GM21576 (cell line): ENCODE data around the gene DIRAS2.
"Not testable (repeated sequence)": the region's sequence is repeated elsewhere in the genome, so short reads cannot be mapped to it uniquely, and the experiment has no call there.

ENCODE experiments used
- ATAC-seq: cut with Tn5 transposase; IDR thresholded peaks from one replicate; pipeline ENCODE4 v1.9.1; 2021; ENCODE audit warnings: mild to moderate bottlenecking, moderate library complexity; ENCODE audit not compliant: unreplicated experiment

Gene DIRAS2, protein sequence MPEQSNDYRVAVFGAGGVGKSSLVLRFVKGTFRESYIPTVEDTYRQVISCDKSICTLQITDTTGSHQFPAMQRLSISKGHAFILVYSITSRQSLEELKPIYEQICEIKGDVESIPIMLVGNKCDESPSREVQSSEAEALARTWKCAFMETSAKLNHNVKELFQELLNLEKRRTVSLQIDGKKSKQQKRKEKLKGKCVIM

GRCh38 chr9:90642570-90643539, at the start of gene DIRAS2:
Gene DIRAS2, minus strand, starts transcription at chr9:90642824. Its CDS starts 28,997 bp downstream, at chr9:90613827.
- no peak for ATAC-seq

DNA sequence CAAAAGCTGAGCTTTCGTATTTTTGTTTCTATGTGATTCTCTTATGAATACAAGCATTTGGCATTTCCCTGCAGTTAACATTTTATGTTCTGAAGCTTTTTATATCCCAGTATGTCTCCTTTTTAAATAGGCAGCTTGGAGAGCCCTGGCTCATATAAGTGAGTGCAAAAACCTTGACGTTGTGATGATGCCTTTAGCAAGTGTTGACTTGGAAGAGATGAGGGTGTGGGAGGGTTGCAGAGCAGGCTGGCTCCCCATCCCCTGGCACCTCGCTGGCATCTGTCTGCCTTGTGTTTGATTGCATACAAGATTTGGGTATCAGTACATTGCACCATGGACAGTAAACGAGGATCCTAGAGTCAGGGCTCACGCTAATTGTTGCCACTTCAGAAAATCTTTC, 42.1 kb upstream of the DIRAS2 start:
- ATAC-seq, result no peak

GRCh38 chr9:90684106-90684505, 41.5 kb upstream of the DIRAS2 start:
- ATAC-seq, result no peak

DNA sequence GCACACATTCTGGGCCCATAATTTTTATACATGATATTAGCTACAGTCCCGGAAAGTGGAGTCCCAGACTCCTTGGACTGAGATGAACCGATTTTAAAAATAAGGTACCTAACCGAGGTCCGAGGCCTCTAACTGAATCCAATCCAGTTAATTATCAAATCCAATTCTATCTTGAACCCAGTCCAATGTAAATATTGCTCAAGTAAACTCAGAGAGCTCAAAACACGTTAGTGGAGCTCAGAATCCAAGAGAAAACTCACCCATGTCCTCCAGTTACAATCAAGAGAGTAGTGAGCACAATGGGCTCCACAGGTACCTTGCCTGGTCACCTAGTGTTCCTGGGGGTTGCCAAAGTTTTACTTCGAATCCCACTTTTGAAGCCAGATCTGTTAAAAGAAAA, 37.9 kb upstream of the DIRAS2 start:
- ATAC-seq, result no peak

GRCh38 chr9:90665072-90665471, 22.4 kb upstream of the DIRAS2 start:
- no peak for ATAC-seq

- no peak for ATAC-seq
These were observed 17.2 kb upstream of the DIRAS2 start for GRCh38 chr9:90659650-90660364.

DNA sequence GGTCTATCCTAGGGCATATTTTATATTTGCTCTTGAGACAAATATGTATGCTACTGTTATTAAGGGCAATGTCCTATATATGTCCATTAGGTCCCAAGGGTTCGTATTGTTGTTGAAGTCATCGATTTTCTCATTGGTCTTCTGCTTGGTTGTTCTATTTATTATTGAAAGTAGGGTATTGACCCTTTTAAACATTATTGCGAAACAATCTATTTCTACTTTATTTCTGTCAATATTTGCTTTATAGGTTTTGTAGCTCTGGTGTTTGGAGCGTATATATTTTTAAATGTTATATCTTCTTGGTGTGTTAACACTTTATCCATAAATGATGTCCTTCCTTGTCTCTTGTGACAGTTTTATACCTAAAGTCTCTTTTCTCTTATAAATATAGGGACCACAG, 16.2 kb upstream of the DIRAS2 start:
- ATAC-seq, result no peak

- no peak for ATAC-seq
These were observed 15.6 kb upstream of the DIRAS2 start for GRCh38 chr9:90658181-90658580.

DNA sequence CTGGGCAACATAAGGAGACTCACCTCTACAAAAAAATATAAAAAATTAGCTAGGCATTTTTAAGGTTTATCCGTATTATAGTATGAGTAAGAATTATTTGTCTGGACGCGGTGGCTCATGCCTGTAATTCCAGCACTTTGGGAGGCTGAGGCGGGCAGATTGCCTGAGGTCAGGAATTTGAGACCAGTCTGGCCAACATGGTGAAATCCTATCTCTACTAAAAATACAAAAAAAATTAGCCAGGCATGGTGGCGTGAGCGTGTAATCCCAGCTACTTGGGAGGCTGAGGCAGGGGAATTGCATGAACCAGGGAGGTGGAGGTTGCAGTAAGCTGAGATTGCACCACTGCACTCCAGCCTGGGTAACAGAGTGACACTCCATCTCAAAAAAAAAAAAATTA, 14.3 kb upstream of the DIRAS2 start:
- not testable (repeated sequence) for ATAC-seq

DNA sequence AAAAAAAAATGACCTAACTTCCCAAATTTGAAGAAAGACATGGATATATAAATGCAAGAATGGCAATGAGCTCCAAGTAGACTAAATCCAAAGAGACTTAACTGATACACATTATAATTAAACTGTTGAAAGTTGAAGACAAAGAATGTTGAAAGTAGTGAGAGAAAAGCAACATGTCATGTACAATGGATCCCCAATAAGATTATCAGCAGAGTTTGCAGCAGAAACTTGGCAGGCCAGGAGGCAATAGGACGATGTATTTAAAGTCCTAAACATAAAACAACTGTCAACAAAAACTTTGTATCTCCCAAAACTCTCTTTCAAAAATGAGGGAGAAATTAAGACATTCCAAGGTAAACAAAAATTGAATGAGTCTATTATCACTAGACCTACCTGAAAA, 8.6 kb upstream of the DIRAS2 start:
- no peak for ATAC-seq

DNA sequence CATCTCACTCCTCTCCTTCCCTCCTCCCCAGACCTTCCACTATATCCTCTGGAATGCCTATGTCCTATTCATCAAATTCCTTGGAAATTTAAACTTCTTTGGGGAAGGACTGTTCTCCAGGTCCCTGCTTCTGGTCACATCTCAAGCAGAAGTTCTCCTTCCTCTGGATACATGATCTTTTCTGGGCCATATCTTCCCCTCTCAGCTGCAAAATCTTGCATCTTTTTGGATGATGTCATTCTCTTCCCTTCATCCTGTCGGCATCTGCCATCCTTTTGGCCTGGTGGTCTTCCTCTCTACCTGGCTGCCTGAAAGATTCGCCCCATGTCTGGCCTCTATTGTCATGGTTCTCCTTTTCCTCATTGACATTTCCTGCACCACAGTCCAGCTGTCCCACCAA, 5.2 kb upstream of the DIRAS2 start:
- ATAC-seq, result no peak

GRCh38 chr9:90645721-90646120, 3.1 kb upstream of the DIRAS2 start:
- no peak for ATAC-seq

- no peak for ATAC-seq
These were observed 638 bp downstream of the DIRAS2 start for GRCh38 chr9:90641884-90642487.

- ATAC-seq, result no peak
These were observed 1.5 kb downstream of the DIRAS2 start for GRCh38 chr9:90641086-90641485.

DNA sequence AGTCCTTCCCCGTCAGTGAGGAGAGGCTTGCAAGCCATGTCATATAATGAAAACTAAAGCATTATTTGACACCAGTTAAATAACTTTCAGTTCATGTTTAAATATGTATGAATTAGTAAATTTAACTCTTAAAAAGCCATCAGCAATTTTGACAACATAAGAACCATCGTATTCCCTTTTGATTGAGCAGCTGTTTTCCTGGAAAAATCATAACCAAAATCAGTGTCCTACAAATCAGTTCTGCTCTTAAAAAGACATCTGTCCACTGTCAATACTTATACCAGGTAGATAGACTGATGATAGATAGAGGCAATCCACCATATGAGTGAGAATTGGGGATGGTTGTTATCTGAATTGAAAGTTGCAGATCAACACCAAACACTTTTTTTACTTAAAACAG, 2.3 kb downstream of the DIRAS2 start:
- ATAC-seq, result no peak

DNA sequence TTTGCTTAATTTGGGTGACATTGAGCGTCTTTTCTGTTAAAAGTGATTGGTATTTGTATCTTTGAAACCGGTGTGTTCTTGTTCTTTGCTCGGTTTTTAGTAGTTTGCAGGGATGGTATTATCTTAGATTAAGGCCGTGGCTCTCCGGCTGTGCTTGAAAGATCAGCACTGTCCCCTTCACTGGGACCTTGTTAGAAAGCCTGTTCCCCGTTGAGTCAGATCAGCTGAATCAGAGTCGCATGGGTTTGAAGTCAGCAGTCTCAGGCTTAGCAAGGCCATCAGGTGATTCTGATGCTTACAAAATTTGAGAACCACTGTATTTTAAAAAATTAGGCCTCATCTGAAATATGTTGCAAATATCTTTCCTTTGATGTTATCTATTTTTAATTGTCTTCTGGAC, 5.0 kb downstream of the DIRAS2 start:
- ATAC-seq, result no peak

DNA sequence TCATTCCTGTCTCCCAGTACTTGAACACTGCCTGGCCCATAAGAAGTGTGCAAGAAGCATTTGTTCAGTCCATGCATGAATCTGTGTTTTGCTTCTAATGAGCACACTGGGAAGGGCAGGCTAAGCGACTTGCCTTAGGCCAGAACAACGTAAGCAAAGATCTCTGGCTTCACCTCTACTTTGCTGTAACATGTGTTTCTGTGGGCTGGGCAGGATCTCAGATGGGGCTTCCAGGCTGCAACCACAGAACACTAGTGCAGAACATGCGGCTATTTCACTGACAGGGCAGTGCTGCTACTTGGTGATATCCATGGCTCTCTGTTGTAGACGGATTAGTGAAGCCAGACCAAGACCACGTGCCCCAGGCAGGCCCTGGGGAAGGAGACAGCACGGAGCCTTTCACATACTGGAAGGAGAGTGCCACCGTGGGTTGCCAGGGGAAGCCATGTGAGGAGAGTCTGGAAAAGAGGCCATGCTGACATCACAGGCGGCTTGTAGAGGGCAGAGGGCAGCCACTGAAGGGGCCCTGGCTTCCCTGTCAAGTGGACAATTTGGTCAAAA, 9.9 kb downstream of the DIRAS2 start:
- ATAC-seq, result no peak

DNA sequence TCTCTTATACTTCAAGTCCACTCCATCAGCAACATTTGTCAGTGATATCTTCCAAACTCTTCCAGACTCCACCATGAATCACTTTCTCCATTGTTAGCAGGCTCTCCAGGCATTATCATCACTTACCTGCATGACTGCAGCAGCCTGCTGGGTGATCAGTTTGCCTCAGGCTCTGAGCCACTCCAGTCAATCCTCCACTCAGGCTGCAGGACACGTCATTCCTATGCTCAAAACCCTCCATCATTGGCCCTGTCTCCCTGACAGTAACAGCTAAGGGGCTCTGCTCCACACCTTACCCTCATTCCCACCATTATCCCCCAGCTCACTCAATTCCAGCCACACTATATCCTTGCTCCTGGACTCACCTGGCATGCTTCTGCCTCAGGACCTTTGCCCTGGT, 10.7 kb downstream of the DIRAS2 start:
- no peak for ATAC-seq

DNA sequence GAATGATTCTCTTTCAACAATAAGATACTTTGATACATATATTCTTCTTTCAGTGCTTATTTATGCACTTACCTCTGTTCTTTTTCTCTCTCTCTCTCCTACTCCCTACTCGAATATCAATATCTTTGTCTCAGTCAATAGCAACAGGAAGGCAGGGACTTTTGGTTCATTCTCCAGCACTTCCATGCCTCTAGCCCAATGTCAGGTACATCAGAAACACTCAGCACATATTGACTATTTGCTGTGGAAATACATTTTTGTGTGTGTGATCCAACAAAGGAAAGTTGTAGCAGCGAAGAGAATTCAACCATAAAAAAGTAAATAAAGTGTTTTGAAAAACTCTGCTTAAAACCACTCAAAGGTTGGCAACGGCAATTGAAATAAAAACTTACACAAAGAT, 12.6 kb downstream of the DIRAS2 start:
- ATAC-seq, result no peak

DNA sequence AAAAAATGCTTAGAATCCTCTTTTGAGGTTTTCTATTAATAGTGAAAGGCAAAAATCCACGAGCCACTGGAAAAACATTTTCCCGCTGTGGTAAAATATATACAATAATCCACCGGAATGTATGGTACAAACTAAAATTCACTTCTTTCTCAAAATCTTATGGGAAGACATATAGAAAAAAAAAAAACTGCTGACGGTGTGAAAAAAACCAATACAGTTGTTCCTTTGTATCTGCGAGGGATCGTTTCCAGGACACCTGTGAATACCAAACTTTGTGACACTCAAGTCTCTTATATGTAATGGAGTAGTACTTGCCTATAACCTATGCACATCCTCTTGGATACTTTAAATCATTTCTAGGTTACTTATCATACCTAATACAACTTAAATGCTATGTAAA, 13.3 kb downstream of the DIRAS2 start:
- no peak for ATAC-seq

- ATAC-seq, result no peak
These were observed 25.8 kb downstream of the DIRAS2 start for GRCh38 chr9:90616806-90617205.
